Measurements from ENCODE around the gene SNRNP27.
A peak's percentile ranks its signal among the peaks of the same experiment; 100 is the strongest.
"Not testable (repeated sequence)": the region's sequence is repeated elsewhere in the genome, so short reads cannot be mapped to it uniquely, and the experiment has no call there.

The SNRNP27 gene

GRCh38 chr2:69947325-69947931 is 53.7 kb downstream of the SNRNP27 start:
- DNase-seq, result peak; percentile 19 to 21

GRCh38 chr2:69948032-69948962 is 54.5 kb downstream of the SNRNP27 start:
- DNase-seq, result no peak

- no peak for DNase-seq
These were observed 55.3 kb downstream of the SNRNP27 start for GRCh38 chr2:69948963-69949645.

- DNase-seq, result no peak
These were observed 56.5 kb downstream of the SNRNP27 start for GRCh38 chr2:69950241-69950640.

- not testable (repeated sequence) for DNase-seq
These were observed 56.9 kb downstream of the SNRNP27 start for GRCh38 chr2:69950671-69951070.

- DNase-seq, result no peak
These were observed 58.8 kb downstream of the SNRNP27 start for GRCh38 chr2:69952336-69953115.

GRCh38 chr2:69954084-69954483 is 60.3 kb downstream of the SNRNP27 start:
- DNase-seq, result no peak
